Left renal pelvis (tissue), 4 donors: Measurements from ENCODE around the gene DDX28. TPM values are rescaled to one million over a fixed set of nuclear protein-coding genes. Genes with fewer than 3 reads are reported as not detected.
A peak's percentile ranks its signal among the peaks of the same experiment; 100 is the strongest.
"Not testable (repeated sequence)": the region's sequence is repeated elsewhere in the genome, so short reads cannot be mapped to it uniquely, and the experiment has no call there.

Experiments used
- DNase-seq, 4 donors: peaks; one replicate each; pipeline ENCODE4 v3.0.0-alpha.2; 2013; ENCODE audit warnings: low read depth in 4 of 4, low spot score in 3 of 4
- polyA plus RNA-seq, 4 donors: library from polyadenylated mRNA; unstranded; fragments of 120-200 nt; gene quantifications; one replicate each; pipeline ENCODE4 v1.2.1, GENCODE V29; 2013; ENCODE audit not compliant: insufficient read length in 4 of 4

The DDX28 gene
- polyA plus RNA-seq, 4 donors: 6.6 to 10.1 (median 9.4) TPM

DNA sequence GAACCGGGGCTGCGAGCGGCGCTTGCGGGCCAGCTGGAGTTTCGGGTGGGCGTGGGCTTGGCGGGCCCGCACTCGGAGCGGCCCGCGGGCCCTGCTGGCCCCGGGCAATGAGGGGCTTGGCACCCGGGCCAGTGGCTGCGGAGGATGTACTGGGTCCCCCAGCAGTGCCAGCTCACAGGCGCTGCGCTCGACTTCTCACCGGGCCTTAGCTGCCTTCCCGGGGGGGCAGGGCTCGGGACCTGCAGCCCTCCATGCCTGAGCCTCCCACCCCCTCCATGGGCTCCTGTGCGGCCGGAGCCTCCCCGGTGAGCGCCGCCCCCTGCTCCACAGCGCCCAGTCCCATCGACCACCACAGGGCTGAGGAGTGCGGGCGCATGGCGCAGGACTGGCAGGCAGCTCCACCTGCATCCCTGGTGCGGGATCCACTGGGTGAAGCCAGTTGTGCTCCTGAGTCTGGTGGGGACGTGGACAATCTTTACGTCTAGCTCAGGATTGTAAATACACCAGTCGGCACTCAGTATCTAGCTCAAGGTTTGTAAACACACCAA lies 24.7 kb downstream of the DDX28 start:
- not testable (repeated sequence) for DNase-seq

DNA sequence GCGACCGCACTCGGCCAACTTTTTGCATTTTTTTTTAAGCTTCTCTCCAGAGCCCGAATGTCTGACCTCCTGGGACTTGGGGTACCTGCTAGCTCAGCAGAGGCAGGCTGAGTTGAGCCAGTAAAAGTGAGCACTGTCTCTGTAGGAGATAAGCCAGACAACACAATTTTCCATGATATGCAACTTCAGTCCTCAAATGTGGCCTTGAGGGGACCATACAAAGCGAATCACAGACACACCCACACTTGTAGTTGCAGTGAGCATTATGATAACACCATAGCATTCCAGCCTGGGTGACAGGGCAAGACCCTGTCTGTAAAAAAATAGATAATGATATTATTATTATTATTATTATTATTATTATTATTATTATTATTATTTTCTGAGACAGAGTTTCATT lies 26.4 kb downstream of the DDX28 start:
- no peak for DNase-seq

DNA sequence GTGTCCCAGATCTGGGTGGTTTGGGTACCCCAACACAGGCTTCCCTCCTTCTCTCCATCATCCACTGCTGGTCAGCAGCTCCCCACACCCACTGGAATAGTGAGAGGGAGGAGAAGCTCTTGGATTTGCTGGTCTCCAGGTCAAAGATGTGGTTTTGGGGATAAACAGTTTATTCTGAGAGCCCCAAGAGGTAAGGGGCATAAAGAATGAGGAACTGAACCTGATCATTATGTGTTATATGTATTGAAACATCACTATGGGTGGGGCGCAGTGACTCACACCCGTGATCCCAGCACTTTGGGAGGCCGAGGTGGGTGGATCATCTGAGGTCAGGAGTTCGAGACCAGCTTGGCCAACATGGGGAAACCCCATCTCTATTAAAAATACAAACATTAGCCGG lies 27.6 kb downstream of the DDX28 start:
- no peak for DNase-seq

DNA sequence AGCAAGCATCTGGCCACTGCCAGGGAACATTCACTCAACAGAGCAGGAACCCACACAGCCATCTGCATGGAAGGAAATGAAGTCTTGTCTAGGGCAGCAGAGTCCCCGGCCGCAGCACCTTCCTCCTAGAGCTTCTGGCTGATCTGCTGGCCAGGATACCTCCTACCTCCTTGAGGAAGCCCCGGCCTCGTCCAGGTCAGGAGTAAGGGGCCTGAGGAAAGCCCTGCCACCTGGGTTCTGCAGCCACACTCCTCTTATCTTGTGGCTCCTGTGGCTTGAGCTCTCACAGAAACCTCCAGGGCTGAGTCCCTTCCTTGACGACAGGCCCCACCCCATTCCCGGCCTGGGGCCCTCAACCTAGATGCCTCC lies 29.0 kb downstream of the DDX28 start:
- not testable (repeated sequence) for DNase-seq

DNA sequence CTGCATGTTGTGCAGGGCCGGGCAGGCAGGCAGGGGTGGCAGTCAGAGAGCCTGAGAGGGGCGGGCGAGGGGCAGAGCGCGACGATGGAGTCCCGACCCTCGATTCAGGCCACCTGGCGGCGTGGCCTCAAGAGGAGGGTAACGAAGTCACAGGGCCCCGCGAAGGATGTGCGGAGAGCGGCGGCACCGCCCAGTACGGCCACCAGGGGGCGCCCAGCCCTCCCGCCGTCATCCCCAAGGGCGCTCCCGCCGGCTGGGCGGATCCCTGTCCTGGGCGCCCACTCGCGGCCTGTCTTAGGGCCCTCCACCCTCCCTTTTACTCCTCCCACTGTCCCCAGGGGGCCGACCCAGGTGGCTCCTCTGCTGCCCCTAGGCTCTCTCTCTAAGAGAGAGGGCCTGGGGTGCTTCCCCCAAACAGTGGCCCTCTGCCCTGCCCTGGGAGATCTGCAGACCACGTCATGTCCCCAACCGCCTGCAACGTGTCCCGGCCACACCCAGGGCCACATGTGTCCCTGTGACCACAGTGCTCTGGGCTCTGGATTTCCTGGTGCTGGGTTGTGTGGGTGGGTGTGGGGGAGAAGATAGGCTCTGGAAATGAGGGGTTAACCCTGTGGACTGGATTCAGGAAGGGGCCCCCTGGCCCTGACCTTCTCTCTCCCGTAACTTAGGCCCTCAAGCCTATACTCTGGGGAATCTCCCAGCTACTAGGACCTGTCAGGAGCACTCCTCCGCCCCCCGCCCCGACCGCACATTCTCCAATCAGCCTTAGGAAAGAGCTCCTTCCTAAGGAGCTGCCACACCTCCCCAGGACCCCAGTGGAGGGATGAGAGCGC lies 29.6 kb downstream of the DDX28 start:
- peak in 1 of 4 donors; percentile 30 for DNase-seq

DNA sequence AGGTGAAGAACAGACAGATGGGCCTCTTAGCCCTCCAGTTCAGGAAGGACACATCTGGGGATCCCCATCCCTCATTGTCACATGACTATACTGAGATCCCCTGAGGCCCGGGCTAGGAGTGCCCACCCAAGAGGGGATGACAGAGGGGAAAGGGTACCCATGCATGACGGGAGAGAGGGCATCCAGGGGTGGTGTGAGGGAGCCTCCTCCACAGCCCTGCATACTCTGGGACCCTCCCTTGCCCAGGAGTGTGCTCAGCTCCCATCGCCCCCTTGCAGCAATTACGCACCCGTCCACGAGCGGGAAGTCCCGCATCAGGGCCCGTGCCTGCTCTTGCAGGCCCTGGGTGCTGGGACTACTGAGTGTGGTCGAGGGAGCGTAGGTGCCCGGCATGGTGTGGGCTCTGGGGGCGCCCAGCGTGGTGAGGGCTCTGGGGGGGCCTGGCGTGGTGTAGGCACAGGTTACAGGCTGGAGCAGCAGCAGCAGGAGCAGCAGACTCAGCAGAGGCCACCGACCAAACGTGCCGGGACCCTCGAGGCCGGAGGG lies 30.3 kb downstream of the DDX28 start:
- no peak for DNase-seq

DNA sequence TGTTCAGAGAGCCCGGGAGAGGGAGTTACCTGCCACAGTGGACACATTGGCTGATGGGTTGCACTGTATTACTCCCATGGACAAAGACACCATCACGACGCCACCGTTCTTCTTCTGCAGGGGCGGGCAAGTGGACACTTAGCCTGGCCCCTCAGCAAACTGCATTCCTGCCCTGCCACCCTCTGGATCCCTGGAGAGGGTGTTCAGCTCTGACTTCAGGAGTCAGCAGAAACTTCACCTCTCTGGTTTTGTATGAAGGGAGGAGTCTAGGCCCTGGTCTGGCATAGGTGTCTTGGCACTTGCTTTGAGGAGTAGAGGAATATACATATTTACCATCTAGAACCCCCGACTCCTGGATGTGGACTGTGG lies 33.0 kb downstream of the DDX28 start:
- no peak for DNase-seq

DNA sequence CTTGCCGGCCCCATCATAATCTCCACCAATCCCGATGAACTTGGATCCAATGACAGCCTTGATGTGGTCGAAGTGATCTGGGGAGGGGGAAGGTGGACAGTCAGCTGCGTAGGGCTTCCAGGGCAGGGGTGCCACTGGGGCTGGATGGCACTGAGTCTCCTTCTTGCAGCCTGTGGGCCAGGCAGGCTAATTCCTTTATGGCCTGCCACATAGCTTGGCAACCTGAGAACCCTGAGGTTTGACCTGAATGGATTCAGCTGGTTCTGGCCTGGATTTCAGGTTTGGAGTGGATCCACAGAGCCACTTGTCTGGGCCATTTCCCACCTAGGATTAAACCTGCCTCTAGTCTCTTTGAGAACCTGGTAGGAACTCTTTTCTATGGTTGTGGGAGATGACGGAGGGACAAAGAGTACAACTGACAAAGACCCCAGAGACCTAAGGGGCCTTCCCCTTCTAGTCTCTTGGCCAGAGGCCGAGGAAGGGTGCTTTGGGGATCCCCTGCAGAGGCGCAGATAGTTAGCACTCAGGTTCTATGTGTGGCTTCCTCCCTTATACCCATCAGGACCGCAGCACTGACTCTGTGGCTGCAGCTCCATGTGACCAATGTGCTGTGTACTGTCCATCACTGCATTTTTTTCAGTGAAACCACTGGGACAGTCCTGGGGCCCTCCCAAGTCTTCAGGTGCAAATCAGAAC lies 33.6 kb downstream of the DDX28 start:
- DNase-seq: no peak

DNA sequence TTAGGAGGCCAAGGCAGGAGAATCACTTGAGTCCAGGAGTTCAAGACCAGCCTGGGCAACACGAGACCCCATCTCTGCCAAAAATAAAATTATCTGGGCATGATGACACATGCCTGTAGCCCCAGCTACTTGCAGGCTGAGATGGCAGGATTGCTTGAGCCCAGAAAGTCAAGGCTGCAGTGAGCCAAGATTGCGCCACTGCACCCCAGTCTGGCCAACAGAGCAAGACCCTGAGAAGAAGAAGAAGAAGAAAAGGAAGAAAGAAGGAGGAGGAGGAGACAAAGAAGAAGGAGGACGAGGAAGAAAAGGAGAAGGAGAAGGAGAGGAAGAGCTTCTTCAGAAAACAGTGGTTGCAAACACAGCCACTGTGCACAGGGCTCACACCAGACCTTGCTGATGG lies 34.4 kb downstream of the DDX28 start:
- no peak for DNase-seq

DNA sequence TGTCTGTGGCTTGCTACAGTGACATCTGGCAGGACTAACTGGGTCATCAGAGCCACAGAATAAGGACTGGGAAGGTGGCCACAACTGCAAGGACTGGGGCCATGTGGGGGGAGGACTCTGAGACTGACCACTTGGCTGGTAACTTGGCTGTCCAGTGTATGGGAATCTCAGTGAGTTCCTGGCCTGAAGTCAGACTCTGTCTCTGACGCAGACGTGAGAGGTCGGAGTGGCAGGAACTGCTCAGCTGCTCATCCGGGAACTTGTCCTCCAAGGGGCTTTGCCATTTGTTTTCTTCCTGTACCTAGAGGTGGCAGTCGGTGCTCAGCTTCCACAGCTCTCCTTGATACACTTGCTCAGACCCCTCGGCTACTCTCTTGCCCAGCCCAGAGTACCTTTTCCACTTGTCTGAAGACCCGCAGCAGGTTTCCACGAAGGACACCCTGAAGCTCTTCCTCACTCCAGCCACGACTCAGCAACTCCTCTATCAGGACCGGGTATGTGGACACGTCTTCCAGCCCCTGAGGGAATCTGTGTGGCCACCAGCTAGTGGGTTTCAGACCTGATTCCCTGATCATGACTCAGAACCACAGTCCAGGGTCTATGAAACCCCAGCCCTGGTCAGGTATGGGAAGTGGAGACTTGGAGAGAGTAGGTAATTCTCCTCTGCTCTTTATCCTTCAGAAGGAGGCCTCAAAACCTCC lies 35.4 kb downstream of the DDX28 start:
- no peak for DNase-seq

DNA sequence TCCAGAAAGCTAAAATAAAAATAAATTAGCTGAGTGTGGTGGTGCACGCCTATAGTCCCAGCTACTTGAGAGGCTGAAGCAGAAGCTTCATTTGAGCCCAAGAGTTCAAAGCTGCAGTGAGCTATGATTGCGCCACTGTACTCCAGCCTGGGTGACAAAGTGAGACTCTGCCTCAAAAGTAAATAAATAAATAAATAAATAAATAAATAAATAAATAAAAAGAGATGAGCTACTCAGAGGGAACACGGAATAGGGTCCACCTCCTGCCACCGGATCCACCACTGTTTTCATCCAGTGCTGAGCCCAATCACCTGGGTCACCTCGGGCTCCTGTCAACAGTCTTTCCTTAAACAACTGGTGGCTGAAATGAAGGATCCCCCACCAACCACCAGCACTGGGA lies 36.1 kb downstream of the DDX28 start:
- DNase-seq: no peak

DNA sequence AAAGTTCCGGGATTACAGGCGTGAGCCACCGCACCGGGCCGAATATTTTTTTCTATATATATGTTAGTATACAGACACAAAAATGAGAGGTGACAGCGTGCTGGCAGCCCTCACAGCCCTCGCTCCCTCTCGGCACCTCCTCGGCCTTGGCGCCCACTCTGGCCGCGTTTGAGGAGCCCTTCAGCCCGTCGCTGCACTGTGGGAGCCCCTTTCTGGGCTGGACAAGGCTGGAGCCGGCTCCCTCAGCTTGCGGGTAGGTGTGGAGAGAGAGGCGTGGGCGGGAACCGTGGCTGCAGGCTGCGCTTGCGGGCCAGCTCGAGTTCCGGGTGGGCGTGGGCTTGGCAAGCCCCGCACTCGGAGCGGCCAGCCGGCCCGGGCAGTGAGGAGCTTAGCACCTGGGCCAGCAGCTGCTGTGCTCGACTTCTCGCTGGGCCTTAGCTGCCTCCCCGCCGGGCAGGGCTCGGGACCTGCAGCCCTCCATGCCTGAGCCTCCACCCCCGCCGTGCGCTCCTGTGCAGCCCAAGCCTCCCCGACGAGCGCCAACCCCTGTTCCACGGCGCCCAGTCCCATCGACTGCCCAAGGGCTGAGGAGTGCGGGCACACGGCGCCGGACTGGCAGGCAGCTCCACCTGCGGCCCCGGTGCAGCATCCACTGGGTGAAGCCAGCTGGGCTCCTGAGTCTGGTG lies 40.9 kb downstream of the DDX28 start:
- no peak for DNase-seq

DNA sequence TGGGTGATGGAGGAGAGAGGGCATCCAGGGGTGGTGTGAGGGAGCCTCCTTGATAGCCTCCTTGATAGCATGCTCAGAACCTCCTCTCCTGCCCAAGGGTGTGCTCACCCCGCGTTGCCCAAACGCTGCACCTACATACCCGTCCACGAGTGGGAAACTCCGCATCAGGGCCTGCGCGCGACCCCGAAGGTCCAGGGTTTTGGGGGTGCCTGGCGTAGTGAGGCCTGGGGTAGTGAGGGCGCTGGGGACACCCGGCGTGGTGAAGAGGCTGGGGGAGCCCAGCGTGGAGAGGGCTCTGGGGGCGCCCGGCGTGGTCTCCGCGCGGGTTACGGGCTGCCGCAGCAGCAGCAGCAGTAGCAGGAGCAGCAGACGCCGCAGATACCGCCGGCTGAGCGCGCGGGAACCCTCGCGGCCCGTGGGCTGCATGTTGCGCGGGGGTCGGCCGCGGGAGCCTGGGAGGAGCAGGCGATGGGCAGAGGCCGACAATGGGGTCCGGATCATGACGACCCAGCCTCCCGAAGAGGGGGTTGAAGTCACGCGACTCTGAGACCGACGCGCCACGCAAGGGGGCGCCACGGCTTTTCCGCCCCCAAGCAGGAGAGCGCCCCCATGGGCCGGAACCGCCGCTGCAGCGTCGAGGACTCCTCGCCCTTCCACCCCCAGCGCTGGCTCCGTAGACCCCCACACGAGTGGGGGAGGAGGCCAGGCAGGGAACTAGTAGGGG lies 42.9 kb downstream of the DDX28 start, which contains the start of gene DPEP3:
TSS of gene DPEP3 (minus strand) at position 545 of the 724 bp plus-strand sequence. CDS start at position 426, 119 bp downstream.
- no peak for DNase-seq

DNA sequence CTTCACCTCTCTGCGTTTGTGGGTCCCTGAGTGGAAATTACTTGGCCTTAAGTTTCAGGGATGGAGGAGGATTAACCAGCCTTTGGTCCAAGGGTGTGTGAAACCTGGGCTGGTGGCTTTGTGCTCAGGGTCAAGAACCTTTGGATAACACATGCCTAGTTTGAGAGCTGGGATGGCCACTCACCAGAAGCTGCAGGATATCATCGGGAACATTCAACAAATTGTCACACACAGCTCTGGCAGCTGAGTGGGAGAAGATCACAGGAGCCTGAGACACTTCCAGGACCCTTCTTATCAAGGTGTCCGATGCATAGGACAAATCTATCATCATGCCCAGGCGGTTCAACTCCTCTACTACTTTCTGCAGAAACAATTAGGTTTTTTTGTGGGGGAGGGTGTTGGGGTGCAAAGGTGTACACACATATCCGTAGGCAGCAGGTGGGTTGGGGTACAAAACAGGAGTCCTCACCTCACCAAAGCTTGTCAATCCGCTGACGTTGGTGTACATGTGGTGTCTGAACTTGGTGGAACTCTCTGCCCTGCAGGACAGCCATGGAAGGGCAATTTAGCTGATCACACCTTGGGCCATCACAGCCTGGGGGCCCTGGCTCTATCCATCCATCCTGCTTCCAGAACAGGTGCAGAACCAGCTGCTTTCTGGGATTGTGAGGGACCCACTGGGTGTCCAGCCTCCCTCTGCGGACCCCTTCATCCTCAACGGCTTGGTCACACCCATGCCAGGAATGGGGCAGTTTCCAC lies 45.4 kb downstream of the DDX28 start:
- DNase-seq: no peak

DNA sequence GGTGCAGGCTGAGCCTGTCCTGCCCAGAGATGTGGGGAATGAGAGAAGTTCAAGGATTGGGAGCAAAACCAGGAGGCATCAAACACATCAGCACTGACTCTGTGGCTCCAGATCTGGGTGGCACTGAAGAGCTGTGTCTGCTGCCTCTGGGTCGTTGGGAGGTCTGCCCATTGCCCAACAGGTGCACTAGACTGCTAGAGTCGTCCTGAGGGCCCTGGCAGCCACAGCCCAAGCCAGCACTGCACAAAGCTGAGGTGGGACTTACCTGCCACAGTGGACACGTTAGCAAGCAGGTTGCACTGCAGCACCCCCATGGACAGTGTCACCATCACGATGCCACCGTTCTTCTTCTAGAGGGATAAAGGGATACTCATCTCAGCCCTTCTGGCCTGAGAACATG lies 46.0 kb downstream of the DDX28 start:
- no peak for DNase-seq

DNA sequence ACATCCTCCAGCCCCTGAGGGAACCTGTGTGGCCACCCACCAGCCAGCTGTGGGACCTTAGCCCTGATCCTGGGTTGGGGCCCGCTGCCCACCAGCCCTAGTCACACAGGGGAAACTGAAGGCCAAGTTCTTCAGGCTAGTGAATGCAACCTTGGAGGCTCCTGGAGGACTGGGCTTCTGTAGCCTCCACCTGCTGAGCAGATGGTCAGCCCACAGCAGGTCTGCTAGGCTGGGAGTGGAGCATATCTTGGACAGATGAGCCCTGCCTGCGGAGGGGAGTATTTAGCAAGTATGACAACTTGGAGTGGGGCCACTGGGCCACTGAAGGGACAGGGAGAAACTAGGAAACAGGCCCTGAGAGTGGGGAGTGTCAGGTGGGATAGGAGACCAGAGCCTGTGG lies 46.8 kb downstream of the DDX28 start:
- no peak for DNase-seq

DNA sequence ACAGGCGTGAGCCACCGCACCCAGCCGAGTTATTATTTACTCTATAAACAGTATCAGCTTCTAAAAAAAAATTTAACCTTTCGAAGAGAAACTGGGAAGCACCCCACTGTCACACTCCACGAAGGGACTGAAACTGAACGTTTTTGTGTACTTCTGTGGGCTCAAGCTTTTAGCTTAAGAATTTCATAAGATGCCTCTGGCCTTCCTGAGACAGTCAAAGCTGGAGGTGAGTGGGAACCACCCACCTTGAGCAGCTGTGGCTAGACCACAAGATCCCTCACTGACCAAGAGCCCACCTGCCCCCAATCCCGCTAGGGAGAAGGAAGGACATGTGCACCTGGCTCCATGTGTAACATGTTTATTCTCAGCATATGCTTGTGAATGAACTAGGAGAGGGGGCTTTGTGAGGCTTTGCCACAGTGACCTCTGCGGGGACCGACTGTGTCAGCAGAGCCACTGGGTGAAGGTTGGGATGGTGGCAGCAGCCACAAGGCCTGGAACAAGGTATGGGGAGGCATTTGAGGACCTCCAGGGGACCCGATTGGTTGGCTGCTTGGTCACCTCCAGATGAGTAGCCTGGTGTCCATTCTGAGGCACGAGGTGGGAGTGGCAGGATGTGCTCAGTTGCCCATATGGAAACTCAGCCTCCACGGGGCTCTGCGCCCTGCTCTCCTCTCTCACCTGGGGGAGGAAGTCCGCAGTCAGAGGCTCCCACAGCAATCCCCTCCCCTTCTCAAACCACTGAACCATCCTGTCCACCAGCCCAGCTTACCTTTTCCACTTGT lies 47.5 kb downstream of the DDX28 start:
- DNase-seq: no peak

DNA sequence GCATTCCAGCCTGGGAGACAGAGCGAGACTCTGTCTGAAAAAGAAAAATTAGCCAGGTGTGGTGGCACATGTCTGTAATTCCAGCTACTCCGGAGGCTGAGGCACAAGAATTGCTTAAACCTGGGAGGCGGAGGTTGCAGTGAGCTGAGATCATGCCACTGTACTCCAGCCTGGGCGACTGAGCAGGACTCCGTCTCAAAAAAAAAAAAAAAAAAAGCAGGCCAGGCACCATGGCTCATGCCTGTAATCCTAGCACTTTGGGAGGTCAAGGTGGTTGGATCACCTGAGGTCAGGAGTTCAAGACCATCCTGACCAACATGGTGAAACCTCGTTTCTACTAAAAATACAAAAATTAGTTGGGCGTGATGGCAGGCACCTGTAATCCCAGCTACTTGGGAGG lies 50.7 kb downstream of the DDX28 start:
- DNase-seq: not testable (repeated sequence)
